KMS-11 (cell line): ENCODE measurements around the gene TRIM69.
"Not testable (repeated sequence)": the region's sequence is repeated elsewhere in the genome, so short reads cannot be mapped to it uniquely, and the experiment has no call there.

Experiments used
- H2AFZ ChIP-seq: fragments of 200-600 bp; sonication (generic); 2 replicates; pipeline ENCODE4 v1.6.1; 2016; ENCODE audit warnings: antibody characterized with exemption, mixed run types, low read depth
- H3K27ac ChIP-seq: fragments of 200-600 bp; sonication (generic); 2 replicates; pipeline ENCODE4 v1.6.1; 2016; ENCODE audit warnings: mild to moderate bottlenecking, mixed run types
- H3K27me3 ChIP-seq: fragments of 200-600 bp; sonication (generic); 2 replicates; pipeline ENCODE4 v1.6.1; 2017; ENCODE audit warnings: mild to moderate bottlenecking, low read depth, mixed run types, moderate library complexity; ENCODE audit not compliant: insufficient read depth
- H3K36me3 ChIP-seq: fragments of 200-600 bp; sonication (generic); 2 replicates; pipeline ENCODE4 v1.6.1; 2017; ENCODE audit warnings: mild to moderate bottlenecking, mixed run types; ENCODE audit not compliant: insufficient read depth
- H3K4me1 ChIP-seq: fragments of 200-600 bp; sonication (generic); 2 replicates; pipeline ENCODE4 v1.6.1; 2016; ENCODE audit warnings: mild to moderate bottlenecking, low read depth, mixed run types; ENCODE audit not compliant: poor library complexity, severe bottlenecking
- H3K4me2 ChIP-seq: fragments of 200-600 bp; sonication (generic); 2 replicates; pipeline ENCODE4 v1.7.0; 2016; ENCODE audit warnings: mild to moderate bottlenecking, mixed run types
- H3K4me3 ChIP-seq: fragments of 200-600 bp; sonication (generic); IDR thresholded peaks from 2 replicates; pipeline ENCODE4 v1.6.1; 2017; ENCODE audit warnings: low read depth, low read length, mixed read lengths; ENCODE audit not compliant: insufficient read depth
- H3K79me2 ChIP-seq: fragments of 200-600 bp; sonication (generic); 2 replicates; pipeline ENCODE4 v1.6.1; 2016; ENCODE audit warnings: low read depth, mixed run types; ENCODE audit not compliant: insufficient read depth
- H3K9ac ChIP-seq: fragments of 200-600 bp; sonication (generic); 2 replicates; pipeline ENCODE4 v1.6.1; 2016; ENCODE audit warnings: mild to moderate bottlenecking, mixed run types
- H4K20me1 ChIP-seq: fragments of 200-600 bp; sonication (generic); 2 replicates; pipeline ENCODE4 v1.6.1; 2016; ENCODE audit warnings: mild to moderate bottlenecking, mixed run types; ENCODE audit not compliant: insufficient read depth
- TF ChIP-seq, protein P1 (sequence below): fragments of 200-600 bp; sonication (generic); conservative IDR thresholded peaks from 2 replicates; pipeline ENCODE4 v1.6.1; 2017; ENCODE audit warnings: low read depth, mild to moderate bottlenecking, antibody characterized with exemption, low read length, moderate library complexity, mixed read lengths

TRIM69 gene

GRCh38 chr15:44726136-44726535 is 10.2 kb upstream of the TRIM69 start:
- Histone ChIP-seq H3K4me1 (peaks cover 78% of the 10 kb centered on the region), H3K27ac (peak overlapping the region; percentile 87)

DNA sequence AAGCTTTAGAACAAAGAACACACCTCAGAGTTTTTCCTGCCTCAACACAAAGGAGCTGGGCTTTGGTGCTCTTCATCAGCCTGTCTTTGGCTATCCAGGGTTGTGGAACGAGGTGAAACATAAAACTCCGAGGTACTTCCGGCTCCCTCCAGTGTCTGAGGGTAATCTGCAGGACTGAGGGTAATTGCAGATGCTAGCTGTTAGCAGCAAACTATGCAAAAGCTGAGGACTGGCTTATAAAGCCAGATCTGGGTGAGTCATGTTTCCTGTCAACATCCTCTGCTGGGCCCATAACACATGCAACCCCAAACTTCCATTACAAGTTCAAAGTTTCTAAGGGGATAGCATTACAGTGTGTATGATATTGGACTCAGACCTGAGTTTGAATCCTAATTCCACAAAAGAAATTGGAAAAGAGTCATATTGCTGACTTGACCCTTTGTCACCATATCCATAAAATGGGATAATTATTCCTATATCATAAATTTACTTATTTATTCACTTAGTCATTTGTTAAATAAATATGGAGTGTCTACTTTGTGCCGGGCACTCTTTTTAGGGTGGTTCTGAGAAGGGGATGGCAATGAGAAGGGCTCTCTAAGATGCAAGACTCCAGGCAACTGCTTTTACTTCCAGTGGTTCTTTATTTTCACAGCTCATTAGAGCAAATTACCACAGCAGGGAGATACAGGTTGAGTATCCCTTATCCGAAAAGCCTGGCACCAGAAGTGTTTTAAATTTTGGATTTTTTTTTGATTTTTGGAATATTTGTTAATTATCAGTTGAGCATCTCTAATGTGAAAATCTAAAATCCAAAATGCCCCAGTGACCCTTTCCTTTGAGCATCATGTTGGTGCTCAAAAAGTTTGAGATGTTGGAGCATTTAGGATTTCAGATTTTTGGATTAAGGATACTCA is 9.5 kb upstream of the TRIM69 start:
- Histone ChIP-seq H3K4me1 (peaks cover 74% of the 10 kb centered on the region), H3K4me2 (peak overlapping the region; percentile 88), H3K79me2 (peaks cover 10% of the 10 kb centered on the region; the same call in 1 of the 2 replicates), H3K27me3 (no peaks in the 10 kb centered on the region), H2AFZ (peak overlapping the region; percentile 64), H3K36me3 (no peaks in the 10 kb centered on the region), H4K20me1 (no peaks in the 10 kb centered on the region), H3K9ac (peak overlapping the region; percentile 62), H3K4me3 (no peak overlapping the region), H3K27ac (peak overlapping the region; percentile 87)
- TF ChIP-seq, protein P1, sequence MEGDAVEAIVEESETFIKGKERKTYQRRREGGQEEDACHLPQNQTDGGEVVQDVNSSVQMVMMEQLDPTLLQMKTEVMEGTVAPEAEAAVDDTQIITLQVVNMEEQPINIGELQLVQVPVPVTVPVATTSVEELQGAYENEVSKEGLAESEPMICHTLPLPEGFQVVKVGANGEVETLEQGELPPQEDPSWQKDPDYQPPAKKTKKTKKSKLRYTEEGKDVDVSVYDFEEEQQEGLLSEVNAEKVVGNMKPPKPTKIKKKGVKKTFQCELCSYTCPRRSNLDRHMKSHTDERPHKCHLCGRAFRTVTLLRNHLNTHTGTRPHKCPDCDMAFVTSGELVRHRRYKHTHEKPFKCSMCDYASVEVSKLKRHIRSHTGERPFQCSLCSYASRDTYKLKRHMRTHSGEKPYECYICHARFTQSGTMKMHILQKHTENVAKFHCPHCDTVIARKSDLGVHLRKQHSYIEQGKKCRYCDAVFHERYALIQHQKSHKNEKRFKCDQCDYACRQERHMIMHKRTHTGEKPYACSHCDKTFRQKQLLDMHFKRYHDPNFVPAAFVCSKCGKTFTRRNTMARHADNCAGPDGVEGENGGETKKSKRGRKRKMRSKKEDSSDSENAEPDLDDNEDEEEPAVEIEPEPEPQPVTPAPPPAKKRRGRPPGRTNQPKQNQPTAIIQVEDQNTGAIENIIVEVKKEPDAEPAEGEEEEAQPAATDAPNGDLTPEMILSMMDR, result no peak

More at GRCh38 chr15:44726136-44726535, 10.2 kb upstream of the TRIM69 start:
- no peaks in the 10 kb centered on the region for H3K27me3 ChIP-seq
- peaks cover 10% of the 10 kb centered on the region; the same call in 1 of the 2 replicates for H3K79me2 ChIP-seq
- H3K4me3 ChIP-seq, result no peak overlapping the region
- H4K20me1 ChIP-seq, result no peaks in the 10 kb centered on the region
- H3K36me3 ChIP-seq, result no peaks in the 10 kb centered on the region
- peak overlapping the region; percentile 64 for H2AFZ ChIP-seq
- peak overlapping the region; percentile 88 for H3K4me2 ChIP-seq
- TF ChIP-seq, protein P1, result no peak
- peak overlapping the region; percentile 62 for H3K9ac ChIP-seq

DNA sequence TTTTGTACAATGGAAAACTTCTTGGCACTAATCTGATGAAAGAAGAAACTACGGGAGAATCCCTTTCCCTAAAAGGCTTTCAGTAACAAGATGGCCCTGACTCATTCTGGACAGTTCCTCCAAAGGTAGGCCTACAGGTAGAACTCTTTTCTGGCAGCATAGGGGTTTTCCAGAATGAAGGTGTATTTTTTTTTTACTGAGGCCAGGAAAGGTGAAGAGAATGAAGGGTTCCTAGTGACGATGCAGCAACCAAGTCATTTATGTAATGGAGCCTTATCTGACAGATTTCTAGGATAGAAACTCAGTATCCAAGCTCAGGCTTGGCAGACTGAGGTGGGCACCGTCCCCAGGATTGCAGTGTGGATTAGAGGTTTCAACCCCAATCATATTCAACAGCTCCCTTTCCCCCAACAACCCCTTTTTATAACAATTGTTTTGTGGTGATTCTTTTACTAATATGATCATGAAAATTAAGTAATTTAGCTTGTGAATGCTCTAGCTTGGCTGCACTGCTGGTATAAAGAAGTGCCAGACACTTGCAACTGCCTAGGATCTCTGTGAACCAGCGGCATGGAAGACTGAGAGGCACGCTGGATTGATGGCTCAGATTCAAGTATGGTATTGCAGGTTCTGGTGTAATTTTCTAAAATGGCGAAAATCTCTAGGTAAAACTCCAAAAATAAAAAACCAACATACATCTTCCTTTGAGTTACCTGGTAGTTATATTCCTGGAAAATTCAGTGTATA is 8.7 kb upstream of the TRIM69 start:
- H3K27me3 ChIP-seq, result no peaks in the 10 kb centered on the region
- H2AFZ ChIP-seq, result no peak overlapping the region
- H3K79me2 ChIP-seq, result peaks cover 10% of the 10 kb centered on the region; the same call in 1 of the 2 replicates
- no peaks in the 10 kb centered on the region for H3K36me3 ChIP-seq
- H4K20me1 ChIP-seq, result no peaks in the 10 kb centered on the region
- H3K9ac ChIP-seq, result no peak overlapping the region
- H3K4me3 ChIP-seq, result no peak overlapping the region
- peak overlapping the region; percentile 88 for H3K4me2 ChIP-seq
- TF ChIP-seq, protein P1, result no peak
- peak overlapping the region; percentile 87 for H3K27ac ChIP-seq
- H3K4me1 ChIP-seq, result peaks cover 66% of the 10 kb centered on the region

DNA sequence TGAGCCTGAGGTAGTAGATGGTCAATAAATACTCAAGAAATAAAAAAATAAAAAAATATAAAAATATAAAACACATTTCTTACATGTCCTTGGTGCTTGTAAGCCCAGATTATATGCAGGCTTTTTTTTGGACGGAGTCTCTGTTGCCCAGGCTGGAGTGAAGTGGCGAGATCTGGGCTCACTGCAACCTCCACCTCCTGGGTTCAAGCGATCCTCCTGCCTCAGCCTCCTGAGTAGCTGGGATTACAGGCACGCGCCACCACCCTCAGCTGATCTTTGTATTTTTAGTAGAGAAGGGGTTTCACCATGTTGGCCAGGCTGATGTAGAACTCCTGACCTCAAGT is 8.1 kb upstream of the TRIM69 start:
- H3K4me3 ChIP-seq, result not testable (repeated sequence)
- Histone ChIP-seq H2AFZ (peak overlapping the region; percentile 44), H3K9ac (peak overlapping the region; percentile 41)

More for the DNA sequence above, 8.1 kb upstream of the TRIM69 start:
- Histone ChIP-seq H3K4me1 (peaks cover 66% of the 10 kb centered on the region), H3K4me2 (peak overlapping the region; percentile 88), H3K27ac (peak overlapping the region; percentile 87)
- not testable (repeated sequence) for H3K27me3 ChIP-seq, H3K79me2 ChIP-seq, H3K36me3 ChIP-seq, H4K20me1 ChIP-seq
